WI38 (cell line): ENCODE results near the gene ANO6.

Experiments
- H3K4me3 ChIP-seq: 2 replicates; pipeline ENCODE4 v1.5.1; 2011; ENCODE audit warnings: low read depth, mild to moderate bottlenecking, control low read depth, low read length
- CTCF ChIP-seq: IDR thresholded peaks from 2 replicates; pipeline ENCODE4 v1.5.1; 2012; ENCODE audit warnings: low read depth, mild to moderate bottlenecking, control low read depth, low read length

Gene ANO6

GRCh38 chr12:45284096-45284901, 68.4 kb downstream of the ANO6 start:
- no peak overlapping the region for H3K4me3 ChIP-seq
- TF ChIP-seq CTCF, result peak; percentile 30; the same call in 1 of the 2 replicates

GRCh38 chr12:45285717-45286116, 69.8 kb downstream of the ANO6 start:
- TF ChIP-seq CTCF, result no peak
- H3K4me3 ChIP-seq, result no peak overlapping the region

DNA sequence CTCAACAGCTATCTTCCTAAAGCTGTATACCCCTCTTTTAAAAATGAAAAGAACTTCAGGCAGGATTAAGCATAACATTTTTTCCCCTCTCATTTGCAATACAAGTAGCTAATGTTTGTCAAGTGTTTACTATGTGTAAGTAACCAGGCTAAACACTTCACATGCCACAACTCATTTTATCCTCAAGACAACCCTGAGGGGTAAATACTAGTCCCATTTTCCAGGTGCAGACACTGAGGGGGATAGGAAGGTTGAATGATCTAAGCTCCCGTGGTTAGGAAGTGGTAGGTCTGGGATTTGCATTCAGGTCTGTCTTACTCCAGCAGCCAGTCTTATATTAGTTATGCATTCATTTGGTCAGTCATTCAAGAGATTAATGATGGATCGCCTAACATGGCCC, 70.7 kb downstream of the ANO6 start:
- no peak overlapping the region for H3K4me3 ChIP-seq
- TF ChIP-seq CTCF, result no peak

DNA sequence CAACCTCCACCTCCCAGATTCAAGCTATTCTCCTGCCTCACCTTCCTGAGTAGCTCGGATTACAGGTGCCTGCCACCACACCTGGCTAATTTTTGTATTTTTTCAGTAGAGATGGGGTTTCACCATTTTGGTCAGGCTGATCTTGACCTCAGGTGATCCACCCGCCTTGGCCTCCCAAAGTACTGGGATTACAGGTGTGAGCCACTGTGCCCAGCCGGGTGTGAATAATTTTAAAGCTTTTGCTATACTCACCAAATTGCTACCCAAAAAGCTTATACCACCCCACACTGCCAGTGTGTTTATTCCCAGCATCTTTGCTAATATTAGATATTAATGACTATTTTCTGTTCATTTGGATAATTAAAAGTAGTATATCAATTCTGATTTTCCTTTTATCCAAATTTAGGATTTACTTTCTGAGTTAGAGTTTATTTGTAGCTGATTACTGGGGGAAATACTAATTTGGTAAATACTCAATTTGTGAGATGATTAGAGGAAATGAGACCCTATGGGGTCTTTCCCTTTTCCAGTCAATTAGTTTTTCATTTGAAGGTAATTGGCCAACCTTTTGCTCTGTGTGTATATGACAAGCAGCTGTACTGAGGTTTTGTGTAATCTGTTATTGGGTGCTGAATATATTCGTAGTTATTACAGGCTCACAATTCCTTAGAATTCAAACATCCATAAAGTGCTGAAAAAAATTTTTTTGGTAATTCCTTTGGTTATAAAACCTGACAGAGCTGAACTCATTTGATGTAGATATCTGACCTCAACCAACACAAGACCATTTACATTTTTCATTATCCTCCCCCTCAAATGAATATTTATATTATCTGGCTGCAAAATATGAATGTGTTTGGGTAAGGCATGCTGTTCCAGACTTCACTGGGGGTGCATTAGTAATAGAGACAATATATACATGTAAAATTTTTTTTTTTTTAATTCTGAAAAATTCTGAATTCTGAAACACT, 73.6 kb downstream of the ANO6 start:
- TF ChIP-seq CTCF, result no peak
- H3K4me3 ChIP-seq, result no peak overlapping the region

- H3K4me3 ChIP-seq, result no peak overlapping the region
- no peak for TF ChIP-seq CTCF
Observed at GRCh38 chr12:45290216-45290605, 74.3 kb downstream of the ANO6 start.

- no peak for TF ChIP-seq CTCF
- no peak overlapping the region for H3K4me3 ChIP-seq
Observed at GRCh38 chr12:45291518-45291917, 75.6 kb downstream of the ANO6 start.
